Astrocyte of the cerebellum (primary cell): ENCODE measurements around the gene LDLRAP1.

Source experiments
- DNase-seq: peaks from one replicate; pipeline ENCODE4 v3.0.0-alpha.2; 2011; ENCODE audit warnings: low read depth
- H3K4me3 ChIP-seq: 2 replicates; pipeline ENCODE4 v1.5.1; 2011; ENCODE audit warnings: mild to moderate bottlenecking, low read depth, low read length, moderate library complexity
- in situ Hi-C: cut with HindIII; loops from 2 replicates; pipeline ENCODE4 v1.10.0; 2017; ENCODE audit warnings: low sequenced_read_pairs
- TF ChIP-seq, protein P1 (sequence below): IDR thresholded peaks from 2 replicates; pipeline ENCODE4 v1.5.1; 2012; ENCODE audit warnings: low read length, low read depth, moderate library complexity, mild to moderate bottlenecking; ENCODE audit errors: missing control alignments

Gene LDLRAP1

DNA sequence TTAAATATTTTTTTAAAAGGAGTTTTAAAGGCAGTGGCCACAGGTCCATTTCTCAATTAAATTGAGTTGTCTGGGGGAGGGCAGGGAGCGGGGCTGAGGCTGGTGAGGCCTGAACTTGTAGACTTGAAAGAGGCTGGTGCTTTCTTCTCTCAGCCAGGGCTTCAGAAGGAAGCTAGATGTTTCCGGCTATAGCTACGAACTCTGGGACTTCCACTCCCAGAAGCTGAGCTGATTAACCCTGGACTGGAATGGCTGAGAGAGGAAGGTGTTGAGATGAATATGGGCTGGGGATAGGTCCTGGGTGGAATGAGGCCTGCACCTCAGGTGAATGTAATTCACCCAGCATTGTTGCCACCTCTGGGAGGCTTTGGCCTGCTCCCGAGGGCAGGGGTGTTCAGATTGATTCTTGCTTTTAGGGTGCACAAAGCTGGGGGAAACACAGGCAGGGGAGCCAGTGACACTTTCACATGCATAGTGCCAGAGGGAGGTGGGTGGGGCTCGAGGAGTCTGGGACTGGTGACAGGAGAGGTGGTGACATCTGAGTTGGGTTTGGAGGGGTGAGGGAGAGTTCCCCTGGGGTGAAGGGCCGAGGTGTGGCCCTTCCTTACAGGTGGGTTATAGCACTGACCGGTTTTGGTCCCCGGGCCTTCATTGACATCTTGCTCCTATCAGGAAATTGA lies 18.2 kb downstream of the LDLRAP1 start:
- TF ChIP-seq, protein P1, sequence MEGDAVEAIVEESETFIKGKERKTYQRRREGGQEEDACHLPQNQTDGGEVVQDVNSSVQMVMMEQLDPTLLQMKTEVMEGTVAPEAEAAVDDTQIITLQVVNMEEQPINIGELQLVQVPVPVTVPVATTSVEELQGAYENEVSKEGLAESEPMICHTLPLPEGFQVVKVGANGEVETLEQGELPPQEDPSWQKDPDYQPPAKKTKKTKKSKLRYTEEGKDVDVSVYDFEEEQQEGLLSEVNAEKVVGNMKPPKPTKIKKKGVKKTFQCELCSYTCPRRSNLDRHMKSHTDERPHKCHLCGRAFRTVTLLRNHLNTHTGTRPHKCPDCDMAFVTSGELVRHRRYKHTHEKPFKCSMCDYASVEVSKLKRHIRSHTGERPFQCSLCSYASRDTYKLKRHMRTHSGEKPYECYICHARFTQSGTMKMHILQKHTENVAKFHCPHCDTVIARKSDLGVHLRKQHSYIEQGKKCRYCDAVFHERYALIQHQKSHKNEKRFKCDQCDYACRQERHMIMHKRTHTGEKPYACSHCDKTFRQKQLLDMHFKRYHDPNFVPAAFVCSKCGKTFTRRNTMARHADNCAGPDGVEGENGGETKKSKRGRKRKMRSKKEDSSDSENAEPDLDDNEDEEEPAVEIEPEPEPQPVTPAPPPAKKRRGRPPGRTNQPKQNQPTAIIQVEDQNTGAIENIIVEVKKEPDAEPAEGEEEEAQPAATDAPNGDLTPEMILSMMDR, result no peak
- in situ Hi-C loops, result no loop called here

DNA sequence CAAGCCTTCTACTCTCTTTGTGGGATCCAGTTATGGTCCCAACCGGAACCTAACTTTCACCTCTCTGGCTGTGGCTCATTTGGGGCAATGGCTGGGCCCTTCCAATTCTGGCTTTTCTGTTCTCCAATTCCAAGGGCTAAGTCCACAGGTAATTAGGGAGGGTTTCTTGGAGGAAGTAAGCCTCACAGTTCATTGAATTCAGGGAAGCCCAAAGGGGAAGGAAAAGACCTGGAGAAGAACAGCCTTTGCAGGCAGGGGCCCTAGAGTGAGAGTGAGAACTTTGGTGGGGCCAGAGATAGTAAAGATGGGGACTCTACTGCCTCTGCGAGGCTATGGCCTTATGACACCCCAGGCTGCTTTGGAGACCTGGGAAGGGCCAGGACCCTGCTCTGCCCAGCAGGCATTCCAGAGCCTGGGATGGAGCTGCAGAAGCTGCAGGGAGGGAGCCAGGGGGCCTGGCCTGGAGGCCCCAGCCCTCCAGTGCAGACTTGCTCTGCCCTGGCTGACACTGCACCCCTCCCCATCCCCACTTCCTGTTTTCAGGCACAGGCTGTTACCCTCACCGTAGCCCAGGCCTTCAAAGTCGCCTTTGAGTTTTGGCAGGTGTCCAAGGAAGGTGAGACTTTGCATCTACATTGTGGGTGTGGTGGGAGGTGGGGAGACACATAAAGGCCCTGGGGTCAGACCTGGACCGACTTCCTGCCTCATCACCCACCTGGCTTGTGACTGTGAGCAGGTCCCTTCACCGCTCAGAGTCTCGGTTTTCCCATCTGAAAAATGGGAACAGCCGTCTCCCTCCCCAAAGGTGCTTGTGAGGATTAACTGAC lies 18.9 kb downstream of the LDLRAP1 start:
- TF ChIP-seq, protein P1, result no peak
- in situ Hi-C loops, result no loop called here
- DNase-seq, result no peak
- no peak overlapping the region for H3K4me3 ChIP-seq

More for the DNA sequence above, 18.2 kb downstream of the LDLRAP1 start:
- H3K4me3 ChIP-seq, result no peak overlapping the region
- DNase-seq, result no peak

DNA sequence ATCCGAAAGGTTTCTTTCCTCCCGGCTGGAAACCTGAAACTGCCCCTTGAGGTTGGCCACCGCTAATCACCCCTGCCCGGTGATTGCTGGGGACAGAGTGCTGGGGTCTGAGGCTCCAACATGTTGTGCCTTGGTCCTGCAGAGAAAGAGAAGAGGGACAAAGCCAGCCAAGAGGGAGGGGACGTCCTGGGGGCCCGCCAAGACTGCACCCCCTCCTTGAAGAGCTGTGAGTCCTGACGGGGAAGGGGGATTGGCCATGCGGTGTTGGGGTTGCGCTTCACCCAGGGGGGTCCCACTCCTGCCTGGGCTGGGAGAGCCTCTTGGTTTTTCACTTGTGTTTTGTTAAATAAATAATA lies 19.5 kb downstream of the LDLRAP1 start:
- no peak overlapping the region for H3K4me3 ChIP-seq
- in situ Hi-C loops, result no loop called here
- TF ChIP-seq, protein P1, result no peak
- DNase-seq, result no peak

DNA sequence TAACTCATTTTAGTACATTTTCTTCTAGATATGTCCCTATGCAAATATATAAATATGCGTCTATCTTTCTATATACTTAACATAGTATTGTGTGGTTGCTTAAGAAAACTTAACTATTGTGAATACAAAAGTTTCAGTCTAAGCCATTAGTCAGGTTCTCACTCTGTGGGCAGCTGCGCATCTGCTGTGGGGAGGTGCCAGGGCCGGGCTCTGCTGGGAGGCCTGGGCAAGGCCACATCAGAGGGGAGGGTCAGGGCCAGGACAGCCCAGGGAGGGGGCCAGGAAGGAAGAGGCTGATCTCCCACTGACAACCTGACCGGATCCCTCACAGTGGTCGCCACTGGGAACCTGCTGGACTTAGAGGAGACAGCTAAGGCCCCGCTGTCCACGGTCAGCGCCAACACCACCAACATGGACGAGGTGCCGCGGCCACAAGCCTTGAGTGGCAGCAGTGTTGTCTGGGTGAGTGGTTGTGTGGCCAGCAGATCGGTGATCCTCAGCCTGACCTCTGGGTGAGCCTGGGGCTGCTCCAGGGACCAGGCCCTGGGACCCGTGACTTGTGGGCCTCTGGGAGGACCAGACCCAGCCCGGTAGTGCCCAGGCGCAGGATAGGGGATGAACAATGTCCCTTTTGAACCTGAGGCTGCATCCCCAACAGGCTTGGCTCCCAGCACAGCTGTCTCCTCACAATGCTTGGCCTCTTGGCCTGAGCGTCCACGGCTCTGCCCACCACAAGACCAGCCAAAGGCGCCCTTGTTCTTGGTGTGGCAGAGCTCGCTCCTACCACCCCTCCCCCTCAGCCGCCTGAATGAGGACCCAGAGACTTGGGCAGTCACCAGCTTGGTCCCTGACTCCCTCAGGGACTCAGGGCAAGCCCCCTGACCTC lies 20.2 kb downstream of the LDLRAP1 start:
- TF ChIP-seq, protein P1, result no peak
- no peak for DNase-seq
- in situ Hi-C loops, result no loop called here
- H3K4me3 ChIP-seq, result no peak overlapping the region

DNA sequence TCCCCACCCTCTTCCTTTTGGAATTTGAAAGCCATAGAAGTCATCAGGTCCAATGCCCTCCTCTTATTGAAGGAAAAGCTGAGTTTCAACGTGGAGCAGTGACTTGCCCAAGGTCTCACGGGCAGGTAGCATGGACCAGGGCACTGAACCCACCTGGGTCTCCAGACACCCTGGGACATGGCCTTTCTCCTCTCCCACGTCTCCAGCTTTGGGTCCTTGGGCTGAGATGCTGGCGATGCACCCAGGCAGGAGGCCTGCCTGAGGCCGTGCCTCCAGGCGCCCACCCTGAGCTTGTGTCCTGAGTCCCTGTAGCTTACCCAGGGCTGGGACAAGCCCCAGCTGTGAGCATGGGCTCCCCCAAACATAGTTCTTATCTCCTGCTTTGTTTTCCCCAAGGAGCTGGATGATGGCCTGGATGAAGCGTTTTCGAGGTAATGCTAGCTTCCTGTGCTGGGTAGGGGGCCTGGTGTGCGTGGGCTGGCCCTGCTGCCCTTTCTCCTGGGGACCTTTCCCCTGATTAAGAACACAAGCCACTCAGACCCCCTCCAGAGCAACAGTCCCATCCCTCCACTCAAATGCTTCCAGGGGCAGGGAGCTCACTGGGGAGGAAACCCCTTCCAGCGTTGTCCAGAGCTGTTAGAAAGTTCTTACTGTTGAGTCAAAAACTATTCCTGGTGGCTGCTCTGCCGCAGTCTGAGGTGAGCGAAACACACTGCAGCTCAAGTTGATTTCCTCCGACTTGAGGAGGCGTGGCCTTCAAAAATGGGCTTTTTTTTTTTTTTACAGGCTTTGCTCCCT lies 21.6 kb downstream of the LDLRAP1 start:
- TF ChIP-seq, protein P1, result no peak
- H3K4me3 ChIP-seq, result no peak overlapping the region
- no peak for DNase-seq
- in situ Hi-C loops, result no loop called here
